IMR-90 (cell line): ENCODE results near the gene SLC2A14.

Experiments used
- CTCF ChIP-seq: conservative IDR thresholded peaks from 2 replicates; pipeline ENCODE4 v1.5.1; 2012; ENCODE audit warnings: mild to moderate bottlenecking, low read depth, low read length, improper control_type of control experiment
- RFX5 ChIP-seq: IDR thresholded peaks from 2 replicates; pipeline ENCODE4 v1.8.0; 2012; ENCODE audit warnings: low read depth, mild to moderate bottlenecking, low read length, moderate library complexity

DNA sequence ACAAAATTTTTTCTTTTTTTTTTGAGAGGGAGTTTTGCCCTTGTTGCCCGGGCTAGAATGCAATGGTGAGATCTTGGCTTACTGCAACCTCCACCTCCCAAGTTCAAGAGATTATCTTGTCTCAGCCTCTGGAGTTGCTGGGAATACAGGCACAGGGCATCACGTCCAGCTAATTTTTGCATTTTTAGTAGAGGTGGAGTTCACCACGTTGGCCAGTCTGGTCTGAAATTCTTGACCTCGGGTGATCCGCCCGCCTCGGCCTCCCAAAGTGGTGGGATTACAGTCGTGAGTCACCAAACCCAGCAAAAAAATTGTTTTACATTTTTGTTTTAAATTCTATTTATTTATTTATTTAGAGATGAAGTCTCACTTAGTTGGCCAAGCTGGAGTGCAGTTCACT, 4.7 kb upstream of the SLC2A14 start:
- TF ChIP-seq CTCF (no peak), RFX5 (no peak)
